Panc1 (cell line): ENCODE data around the gene PTPRE. TPM values are rescaled to one million over a fixed set of nuclear protein-coding genes. Genes with fewer than 3 reads are reported as not detected.

ENCODE experiments used
- ATAC-seq: fragments of 200-7000 bp; cut with Tn5 transposase; 2 replicates; pipeline ENCODE4 v1.9.1; 2020; ENCODE audit warnings: mild to moderate bottlenecking, moderate library complexity
- BruUV-seq: library from RNA; stranded (reverse); fragments of 400-500 nt; replicated peaks from 2 replicates; lab custom pipeline; 2021; lab: Mats Ljungman, UMichigan
- CTCF ChIA-PET: fragments of 300-600 bp; sonication (Branson Sonifier 250); formaldehyde crosslinking; loops from one replicate; lab custom pipeline; 2022; ENCODE audit warnings: antibody characterized with exemption; lab: Charles Lee
- POLR2A ChIA-PET: fragments of 300-600 bp; sonication (Branson Sonifier 250); formaldehyde crosslinking; loops from one replicate; lab custom pipeline; 2022; ENCODE audit warnings: antibody characterized with exemption; lab: Charles Lee
- DNase-seq: peaks from one replicate; pipeline ENCODE4 v3.0.0-alpha.2; 2010; ENCODE audit warnings: low read depth, low spot score
- H3K27ac ChIP-seq: 2 replicates; pipeline ENCODE4 v1.5.1; 2011; ENCODE audit warnings: mild to moderate bottlenecking, low read length, inconsistent platforms
- H3K27me3 ChIP-seq: fragments of 200-500 bp; sonication (Bioruptor generic); 2 replicates; pipeline ENCODE4 v1.6.0; 2014; ENCODE audit warnings: low read length, inconsistent platforms; ENCODE audit not compliant: control insufficient read depth, insufficient read depth
- H3K36me3 ChIP-seq: fragments of 200-500 bp; sonication (Bioruptor generic); 2 replicates; pipeline ENCODE4 v1.5.1; 2014; ENCODE audit warnings: inconsistent platforms, mild to moderate bottlenecking, low read length, moderate library complexity; ENCODE audit not compliant: control insufficient read depth, insufficient read depth
- H3K4me1 ChIP-seq: 2 replicates; pipeline ENCODE4 v1.5.1; 2011; ENCODE audit warnings: inconsistent platforms, mild to moderate bottlenecking, low read length, moderate library complexity; ENCODE audit not compliant: control insufficient read depth, insufficient read depth
- H3K4me3 ChIP-seq, 2 experiments: 2 replicates each; pipeline ENCODE4 v1.5.1; 2011 to 2012; ENCODE audit warnings: low read depth in 2 of 2, low read length in 2 of 2, mild to moderate bottlenecking in 2 of 2, inconsistent platforms in 1 of 2, moderate library complexity in 1 of 2
- H3K9me3 ChIP-seq: fragments of 200-500 bp; sonication (Bioruptor generic); 2 replicates; pipeline ENCODE4 v1.5.1; 2014; ENCODE audit warnings: low read depth, mild to moderate bottlenecking, inconsistent platforms, low read length, moderate library complexity; ENCODE audit not compliant: control insufficient read depth, insufficient read depth
- CTCF ChIP-seq: fragments of 450-650 bp; IDR thresholded peaks from 2 replicates; pipeline ENCODE4 v1.5.1; 2017; ENCODE audit warnings: mild to moderate bottlenecking
- POLR2AphosphoS5 ChIP-seq: IDR thresholded peaks from 2 replicates; pipeline ENCODE4 v1.6.1; 2012; ENCODE audit warnings: mild to moderate bottlenecking, low read depth, low read length, moderate library complexity
- SIN3A ChIP-seq: IDR thresholded peaks from 2 replicates; pipeline ENCODE4 v1.6.1; 2012; ENCODE audit warnings: low read depth, mild to moderate bottlenecking, low read length, moderate library complexity, borderline replicate concordance; ENCODE audit not compliant: insufficient read depth
- TCF7L2 ChIP-seq: IDR thresholded peaks from 2 replicates; pipeline ENCODE4 v1.6.1; 2011; ENCODE audit warnings: mild to moderate bottlenecking, low read depth, low read length, inconsistent platforms
- in situ Hi-C: cut with HindIII; loops from 2 replicates; pipeline ENCODE4 v1.10.0; 2016; ENCODE audit warnings: low sequenced_read_pairs, low pct_unique_long_range_greater_than_20kb
- intact Hi-C: fragments of 100-400 bp; cut with micrococcal nuclease; formaldehyde crosslinking; loops from one replicate; pipeline ENCODE4 v1.10.0; 2022; ENCODE audit not compliant: unreplicated experiment
- total RNA-seq: library from RNA; stranded (reverse); gene quantifications from one replicate; pipeline ENCODE4 v1.2.1, GENCODE V29; 2021; ENCODE audit not compliant: unreplicated experiment
- TF ChIP-seq, protein P1 (sequence below), 2 experiments: IDR thresholded peaks; 2 replicates each; pipeline ENCODE4 v1.6.1; 2011 to 2012; ENCODE audit warnings: low read depth in 2 of 2, control low read depth in 1 of 2, low read length in 1 of 2, mild to moderate bottlenecking in 1 of 2, moderate library complexity in 1 of 2; ENCODE audit not compliant: insufficient read depth in 1 of 2

PTPRE gene
- total RNA-seq, 1 experiment from 2014 or later = 0.44 TPM

DNA sequence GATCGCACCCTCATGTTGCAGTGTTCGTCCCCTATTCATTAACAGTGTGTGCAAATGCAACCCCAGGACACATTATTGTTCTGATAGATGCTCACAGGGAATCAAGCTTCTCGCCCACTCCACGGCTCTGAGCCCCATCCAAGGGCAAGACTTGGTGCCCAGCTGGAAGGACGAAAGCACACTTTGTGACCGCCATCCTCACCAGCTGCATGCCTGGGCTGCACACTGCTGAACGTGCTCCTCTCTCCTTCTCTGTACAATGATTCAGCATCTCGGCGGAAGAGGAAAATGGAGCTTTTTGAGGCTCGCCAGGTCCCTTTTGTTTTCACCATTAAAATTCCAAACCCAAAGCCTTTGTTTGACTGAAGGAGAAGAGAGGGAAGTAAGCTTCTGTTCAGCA is 177.5 kb downstream of the PTPRE start:
- no TSS peak for BruUV-seq
- no peaks in the 10 kb centered on the region for H3K4me1 ChIP-seq
- ATAC-seq (no peak), DNase-seq (no peak)
- in situ Hi-C loops = no loop called here
- no peak for TF ChIP-seq POLR2AphosphoS5
- no peak for TF ChIP-seq SIN3A
- TF ChIP-seq TCF7L2 = no peak
- TF ChIP-seq, protein P1, sequence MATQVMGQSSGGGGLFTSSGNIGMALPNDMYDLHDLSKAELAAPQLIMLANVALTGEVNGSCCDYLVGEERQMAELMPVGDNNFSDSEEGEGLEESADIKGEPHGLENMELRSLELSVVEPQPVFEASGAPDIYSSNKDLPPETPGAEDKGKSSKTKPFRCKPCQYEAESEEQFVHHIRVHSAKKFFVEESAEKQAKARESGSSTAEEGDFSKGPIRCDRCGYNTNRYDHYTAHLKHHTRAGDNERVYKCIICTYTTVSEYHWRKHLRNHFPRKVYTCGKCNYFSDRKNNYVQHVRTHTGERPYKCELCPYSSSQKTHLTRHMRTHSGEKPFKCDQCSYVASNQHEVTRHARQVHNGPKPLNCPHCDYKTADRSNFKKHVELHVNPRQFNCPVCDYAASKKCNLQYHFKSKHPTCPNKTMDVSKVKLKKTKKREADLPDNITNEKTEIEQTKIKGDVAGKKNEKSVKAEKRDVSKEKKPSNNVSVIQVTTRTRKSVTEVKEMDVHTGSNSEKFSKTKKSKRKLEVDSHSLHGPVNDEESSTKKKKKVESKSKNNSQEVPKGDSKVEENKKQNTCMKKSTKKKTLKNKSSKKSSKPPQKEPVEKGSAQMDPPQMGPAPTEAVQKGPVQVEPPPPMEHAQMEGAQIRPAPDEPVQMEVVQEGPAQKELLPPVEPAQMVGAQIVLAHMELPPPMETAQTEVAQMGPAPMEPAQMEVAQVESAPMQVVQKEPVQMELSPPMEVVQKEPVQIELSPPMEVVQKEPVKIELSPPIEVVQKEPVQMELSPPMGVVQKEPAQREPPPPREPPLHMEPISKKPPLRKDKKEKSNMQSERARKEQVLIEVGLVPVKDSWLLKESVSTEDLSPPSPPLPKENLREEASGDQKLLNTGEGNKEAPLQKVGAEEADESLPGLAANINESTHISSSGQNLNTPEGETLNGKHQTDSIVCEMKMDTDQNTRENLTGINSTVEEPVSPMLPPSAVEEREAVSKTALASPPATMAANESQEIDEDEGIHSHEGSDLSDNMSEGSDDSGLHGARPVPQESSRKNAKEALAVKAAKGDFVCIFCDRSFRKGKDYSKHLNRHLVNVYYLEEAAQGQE (IDR thresholded peaks at IDR 0.05; ENCODE audit: insufficient read depth in 1 of 2, low read depth in 2 of 2, low read length in 1 of 2) = no peak
- TF ChIP-seq CTCF = no peak
- no peak overlapping the region for H3K4me3 ChIP-seq
- POLR2A ChIA-PET = no interaction called here
- CTCF ChIA-PET = no interaction called here
- no peaks in the 10 kb centered on the region for H3K36me3 ChIP-seq
- intact Hi-C loops = no loop called here
- H3K9me3 ChIP-seq = no peaks in the 10 kb centered on the region
- H3K27me3 ChIP-seq = peaks cover 7% of the 10 kb centered on the region; the same call in 1 of the 2 replicates
- H3K27ac ChIP-seq = no peak overlapping the region

DNA sequence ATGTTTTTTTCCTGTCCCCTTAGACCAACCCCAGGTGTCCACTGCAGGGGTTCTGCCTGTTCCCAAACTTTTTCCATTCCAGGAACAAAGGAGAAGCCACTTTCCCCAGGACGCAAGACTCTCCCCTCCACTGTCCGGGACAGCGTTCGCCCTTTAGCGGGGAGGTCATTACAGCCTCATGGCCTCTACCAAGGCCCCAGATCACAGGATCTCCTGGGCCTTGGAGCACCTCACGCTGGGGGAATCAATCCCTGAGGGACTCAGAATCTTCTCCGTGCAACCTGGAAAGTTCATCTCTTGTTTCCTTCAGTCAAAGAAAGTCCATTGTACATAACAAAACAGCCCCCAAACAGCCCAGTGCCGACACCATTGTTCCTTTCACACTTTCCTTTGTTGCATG is 178.1 kb downstream of the PTPRE start:
- intact Hi-C loops = no loop called here

More for the DNA sequence above, 178.1 kb downstream of the PTPRE start:
- TF ChIP-seq CTCF = no peak
- TF ChIP-seq, protein P1 (IDR thresholded peaks at IDR 0.05; ENCODE audit: insufficient read depth in 1 of 2, low read depth in 2 of 2, low read length in 1 of 2) = no peak
- no peak for TF ChIP-seq TCF7L2
- TF ChIP-seq SIN3A = no peak
- TF ChIP-seq POLR2AphosphoS5 = no peak
- no peaks in the 10 kb centered on the region for H3K36me3 ChIP-seq
- POLR2A ChIA-PET = no interaction called here
- in situ Hi-C loops = no loop called here
- CTCF ChIA-PET = no interaction called here
- no peaks in the 10 kb centered on the region for H3K9me3 ChIP-seq
- no peak overlapping the region for H3K27ac ChIP-seq
- no peak overlapping the region for H3K4me3 ChIP-seq
- DNase-seq = no peak
- BruUV-seq = no TSS peak
- H3K4me1 ChIP-seq = no peaks in the 10 kb centered on the region
- peaks cover under 1% of the 10 kb centered on the region; the same call in 1 of the 2 replicates for H3K27me3 ChIP-seq
- no peak for ATAC-seq
